HUES48 (cell line): ENCODE measurements around the gene PLCB1.

ENCODE experiments used
- H3K27ac ChIP-seq: one replicate; pipeline ENCODE4 v1.7.0; 2013; ENCODE audit warnings: low read depth, low read length, inconsistent platforms
- H3K27me3 ChIP-seq: 2 replicates; pipeline ENCODE4 v1.6.1; 2013; ENCODE audit warnings: mild to moderate bottlenecking, low read length; ENCODE audit not compliant: control insufficient read depth, insufficient read depth
- H3K36me3 ChIP-seq: 2 replicates; pipeline ENCODE4 v1.6.1; 2013; ENCODE audit warnings: low read length; ENCODE audit not compliant: control insufficient read depth, insufficient read depth
- H3K4me1 ChIP-seq: 2 replicates; pipeline ENCODE4 v1.6.1; 2013; ENCODE audit warnings: mild to moderate bottlenecking, low read length; ENCODE audit not compliant: control insufficient read depth, insufficient read depth
- H3K4me3 ChIP-seq: 2 replicates; pipeline ENCODE4 v1.5.1; 2013; ENCODE audit warnings: mild to moderate bottlenecking, low read depth, low read length
- H3K9ac ChIP-seq: 2 replicates; pipeline ENCODE4 v1.6.1; 2013; ENCODE audit warnings: mild to moderate bottlenecking, low read depth, low read length, moderate library complexity
- H3K9me3 ChIP-seq: 2 replicates; pipeline ENCODE4 v1.6.1; 2013; ENCODE audit warnings: low read length; ENCODE audit not compliant: control insufficient read depth, insufficient read depth

Gene PLCB1

DNA sequence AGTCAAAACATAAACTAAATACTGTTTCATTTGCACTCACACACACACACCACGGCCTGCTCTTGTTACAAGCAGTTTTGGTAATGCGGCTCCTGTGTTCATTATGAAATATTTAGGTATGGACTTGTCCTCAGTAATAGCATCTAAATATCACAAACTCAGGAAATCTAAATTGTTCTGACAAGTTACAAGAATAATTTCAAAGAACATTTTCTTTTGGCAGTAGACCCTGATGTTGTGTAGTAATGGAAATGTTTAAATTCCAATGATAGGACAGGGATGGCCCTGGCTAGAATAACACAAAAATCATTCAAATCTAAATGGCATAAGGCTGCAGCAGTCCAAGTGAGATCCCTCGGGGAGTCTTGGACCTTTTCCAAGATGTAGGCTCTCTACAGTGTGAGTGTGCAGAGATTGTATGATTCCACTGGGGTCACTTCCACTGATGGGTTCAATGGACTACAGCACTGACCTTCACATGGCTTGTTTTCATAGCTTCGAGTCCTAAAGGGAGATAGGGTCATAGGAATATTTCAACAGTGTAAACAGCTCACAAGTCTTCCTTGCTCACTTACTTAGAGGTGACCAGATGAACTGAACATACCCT lies 726.2 kb downstream of the PLCB1 start:
- H3K9me3 ChIP-seq = no peaks in the 10 kb centered on the region; the same call in 1 of the 2 replicates
- H3K27me3 ChIP-seq = no peaks in the 10 kb centered on the region
- peaks cover 18% of the 10 kb centered on the region for H3K4me1 ChIP-seq
- no peak overlapping the region for H3K4me3 ChIP-seq
- H3K27ac ChIP-seq = no peak overlapping the region
- no peaks in the 10 kb centered on the region for H3K36me3 ChIP-seq
- H3K9ac ChIP-seq = no peak overlapping the region

GRCh38 chr20:8860011-8860495 lies 728.0 kb downstream of the PLCB1 start:
- Histone ChIP-seq H3K9ac (no peak overlapping the region), H3K4me1 (peaks cover 9% of the 10 kb centered on the region), H3K27me3 (no peaks in the 10 kb centered on the region), H3K9me3 (no peaks in the 10 kb centered on the region; the same call in 1 of the 2 replicates), H3K4me3 (no peak overlapping the region), H3K27ac (no peak overlapping the region), H3K36me3 (no peaks in the 10 kb centered on the region)

DNA sequence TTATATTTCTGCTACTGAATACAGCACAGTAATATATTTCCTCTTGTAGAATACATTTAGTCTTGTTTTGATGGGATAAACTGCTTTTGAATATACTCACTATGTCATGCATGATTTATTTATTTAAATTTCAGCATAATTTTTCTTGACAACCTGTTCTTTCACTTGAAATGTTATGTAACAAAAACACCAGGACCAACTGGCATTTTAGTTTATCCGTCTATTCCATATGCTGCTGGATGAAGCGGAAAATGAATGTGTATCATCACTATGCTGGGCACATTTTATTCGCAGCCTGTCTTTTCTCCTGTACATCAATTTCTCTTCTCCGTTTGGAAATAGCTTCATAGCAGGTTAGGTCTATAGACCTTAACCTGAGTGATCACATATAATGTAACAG lies 730.0 kb downstream of the PLCB1 start:
- Histone ChIP-seq H3K27ac (no peak overlapping the region), H3K27me3 (no peaks in the 10 kb centered on the region), H3K4me1 (peaks cover 12% of the 10 kb centered on the region), H3K9me3 (no peaks in the 10 kb centered on the region), H3K9ac (no peak overlapping the region), H3K36me3 (no peaks in the 10 kb centered on the region), H3K4me3 (no peak overlapping the region)

DNA sequence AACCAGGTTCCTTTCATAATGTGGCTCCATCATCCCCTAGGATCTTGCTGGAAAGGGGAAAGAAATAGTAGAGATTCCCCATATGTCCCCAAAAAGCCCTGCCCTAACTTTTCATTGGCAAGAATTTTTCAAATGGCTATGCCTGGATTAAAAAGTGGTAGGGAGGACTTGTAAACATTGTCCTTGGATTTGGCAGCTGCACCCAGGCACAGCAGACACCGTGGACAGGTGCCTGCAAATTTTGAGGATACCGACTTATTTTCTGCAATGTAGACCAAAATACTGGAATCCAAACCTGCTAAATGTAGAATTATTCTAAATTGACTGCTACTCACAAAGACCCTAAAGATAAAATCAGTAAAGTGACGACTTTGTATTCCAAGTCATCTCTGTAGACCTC lies 733.6 kb downstream of the PLCB1 start:
- H3K4me1 ChIP-seq = peaks cover 13% of the 10 kb centered on the region
- H3K4me3 ChIP-seq = no peak overlapping the region
- H3K27me3 ChIP-seq = no peaks in the 10 kb centered on the region
- H3K36me3 ChIP-seq = no peaks in the 10 kb centered on the region
- H3K9me3 ChIP-seq = no peaks in the 10 kb centered on the region
- H3K27ac ChIP-seq = no peak overlapping the region
- no peak overlapping the region for H3K9ac ChIP-seq

- H3K36me3 ChIP-seq = no peaks in the 10 kb centered on the region
- H3K27ac ChIP-seq = no peak overlapping the region
- no peak overlapping the region for H3K4me3 ChIP-seq
- H3K9me3 ChIP-seq = no peaks in the 10 kb centered on the region
- no peak overlapping the region for H3K9ac ChIP-seq
- H3K27me3 ChIP-seq = no peaks in the 10 kb centered on the region
- H3K4me1 ChIP-seq = peaks cover 13% of the 10 kb centered on the region
These were observed 735.1 kb downstream of the PLCB1 start for GRCh38 chr20:8867038-8867740.

- no peaks in the 10 kb centered on the region for H3K27me3 ChIP-seq
- peaks cover 4% of the 10 kb centered on the region; the same call in 1 of the 2 replicates for H3K4me1 ChIP-seq
- no peak overlapping the region for H3K27ac ChIP-seq
- H3K9ac ChIP-seq = no peak overlapping the region
- H3K9me3 ChIP-seq = no peaks in the 10 kb centered on the region
- no peaks in the 10 kb centered on the region for H3K36me3 ChIP-seq
- no peak overlapping the region for H3K4me3 ChIP-seq
These were observed 738.6 kb downstream of the PLCB1 start for GRCh38 chr20:8870652-8871051.

DNA sequence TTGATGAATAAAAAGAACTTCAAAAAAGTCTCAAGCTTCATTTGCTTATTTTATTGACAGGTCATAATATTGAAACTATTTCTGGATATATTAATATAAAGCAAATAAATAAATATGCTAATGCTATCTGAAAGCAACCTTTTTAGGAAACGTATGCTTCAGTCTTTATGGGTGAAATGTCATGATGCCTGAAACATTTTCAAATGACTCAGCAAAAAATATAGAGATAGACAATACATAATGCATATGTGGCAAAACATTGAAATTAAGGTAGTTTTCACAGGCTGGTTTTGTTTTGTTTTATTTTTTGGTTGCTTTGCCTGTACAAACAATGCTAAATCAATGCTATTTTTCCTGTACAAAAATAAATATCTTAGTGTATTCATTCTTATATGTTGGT lies 742.4 kb downstream of the PLCB1 start:
- Histone ChIP-seq H3K4me3 (no peak overlapping the region), H3K27me3 (no peaks in the 10 kb centered on the region), H3K9ac (no peak overlapping the region), H3K36me3 (no peaks in the 10 kb centered on the region), H3K4me1 (no peaks in the 10 kb centered on the region), H3K9me3 (no peaks in the 10 kb centered on the region), H3K27ac (no peak overlapping the region)

DNA sequence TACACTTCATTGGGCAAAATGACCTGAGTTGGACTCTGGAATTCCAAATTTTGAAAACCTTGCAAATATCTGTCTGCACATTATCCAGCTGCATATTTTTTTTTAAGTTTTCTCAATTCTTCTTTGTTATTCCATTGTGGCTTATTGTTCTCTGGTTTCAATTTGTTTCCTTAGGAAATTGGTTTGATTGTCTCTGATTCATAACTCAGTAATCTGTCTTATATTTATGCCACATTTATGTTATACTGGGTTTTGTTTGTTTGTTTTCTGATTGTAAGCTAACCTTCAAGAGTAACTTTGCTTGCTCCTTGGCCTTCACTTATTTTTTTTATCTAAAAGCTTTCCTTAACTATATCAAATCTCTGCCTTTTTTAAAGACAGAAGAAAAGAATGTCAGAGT lies 743.5 kb downstream of the PLCB1 start:
- Histone ChIP-seq H3K27me3 (no peaks in the 10 kb centered on the region), H3K9ac (no peak overlapping the region), H3K4me1 (no peaks in the 10 kb centered on the region), H3K9me3 (no peaks in the 10 kb centered on the region), H3K36me3 (no peaks in the 10 kb centered on the region), H3K4me3 (no peak overlapping the region), H3K27ac (no peak overlapping the region)

DNA sequence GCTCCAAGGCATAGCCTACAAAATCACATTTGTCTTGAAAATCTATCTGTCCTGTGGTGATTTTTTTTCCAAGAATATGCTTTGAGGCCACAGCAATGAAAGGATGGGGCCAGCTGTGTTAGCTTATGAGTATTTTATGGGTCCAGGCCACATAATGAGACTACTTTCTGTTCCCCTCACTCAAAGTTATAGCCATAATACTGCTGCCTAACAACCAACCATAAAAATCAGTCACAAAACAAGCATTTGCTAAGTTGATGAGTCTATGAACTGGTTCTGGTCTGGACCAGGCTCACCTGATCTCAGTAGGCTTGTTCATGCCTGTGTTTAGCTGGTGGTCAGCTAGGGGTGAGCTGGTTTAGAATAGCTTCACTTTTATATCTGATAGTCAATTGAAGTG lies 744.3 kb downstream of the PLCB1 start:
- H3K9ac ChIP-seq = no peak overlapping the region
- H3K27ac ChIP-seq = no peak overlapping the region
- H3K27me3 ChIP-seq = no peaks in the 10 kb centered on the region
- no peaks in the 10 kb centered on the region for H3K36me3 ChIP-seq
- no peak overlapping the region for H3K4me3 ChIP-seq
- no peaks in the 10 kb centered on the region for H3K9me3 ChIP-seq
- H3K4me1 ChIP-seq = no peaks in the 10 kb centered on the region

GRCh38 chr20:8877294-8877693 lies 745.2 kb downstream of the PLCB1 start:
- no peak overlapping the region for H3K9ac ChIP-seq

DNA sequence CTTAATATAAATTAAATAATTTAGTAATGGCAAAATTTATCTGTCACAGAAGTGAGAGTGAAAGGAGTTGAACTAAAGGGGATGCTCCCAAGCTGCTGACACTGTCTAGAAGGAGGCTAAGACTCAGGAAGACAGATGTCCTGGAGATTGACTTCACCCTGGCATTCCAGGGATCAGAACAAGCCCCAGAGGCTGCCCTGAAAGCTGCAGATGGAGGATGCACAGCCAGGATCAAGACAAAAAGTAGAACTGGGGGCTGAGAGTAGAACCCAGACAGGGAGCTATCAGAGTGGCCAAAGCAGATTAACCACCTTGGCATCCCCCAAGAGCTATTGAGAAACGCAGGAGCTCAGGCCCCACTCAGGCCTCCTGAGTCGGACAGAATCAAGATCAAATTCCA lies 747.6 kb downstream of the PLCB1 start:
- Histone ChIP-seq H3K27ac (no peak overlapping the region), H3K36me3 (no peaks in the 10 kb centered on the region), H3K27me3 (no peaks in the 10 kb centered on the region), H3K9me3 (no peaks in the 10 kb centered on the region), H3K4me3 (no peak overlapping the region), H3K4me1 (no peaks in the 10 kb centered on the region), H3K9ac (no peak overlapping the region)

More at GRCh38 chr20:8877294-8877693, 745.2 kb downstream of the PLCB1 start:
- H3K36me3 ChIP-seq = no peaks in the 10 kb centered on the region
- H3K9me3 ChIP-seq = no peaks in the 10 kb centered on the region
- no peaks in the 10 kb centered on the region for H3K27me3 ChIP-seq
- H3K4me3 ChIP-seq = no peak overlapping the region
- H3K4me1 ChIP-seq = no peaks in the 10 kb centered on the region
- H3K27ac ChIP-seq = no peak overlapping the region
